ENCODE data around the gene IQSEC3. TPM values are rescaled to one million over a fixed set of nuclear protein-coding genes. Genes with fewer than 3 reads are reported as not detected.

Gene IQSEC3
- total RNA-seq, 2 experiments from 2014 or later = not detected

DNA sequence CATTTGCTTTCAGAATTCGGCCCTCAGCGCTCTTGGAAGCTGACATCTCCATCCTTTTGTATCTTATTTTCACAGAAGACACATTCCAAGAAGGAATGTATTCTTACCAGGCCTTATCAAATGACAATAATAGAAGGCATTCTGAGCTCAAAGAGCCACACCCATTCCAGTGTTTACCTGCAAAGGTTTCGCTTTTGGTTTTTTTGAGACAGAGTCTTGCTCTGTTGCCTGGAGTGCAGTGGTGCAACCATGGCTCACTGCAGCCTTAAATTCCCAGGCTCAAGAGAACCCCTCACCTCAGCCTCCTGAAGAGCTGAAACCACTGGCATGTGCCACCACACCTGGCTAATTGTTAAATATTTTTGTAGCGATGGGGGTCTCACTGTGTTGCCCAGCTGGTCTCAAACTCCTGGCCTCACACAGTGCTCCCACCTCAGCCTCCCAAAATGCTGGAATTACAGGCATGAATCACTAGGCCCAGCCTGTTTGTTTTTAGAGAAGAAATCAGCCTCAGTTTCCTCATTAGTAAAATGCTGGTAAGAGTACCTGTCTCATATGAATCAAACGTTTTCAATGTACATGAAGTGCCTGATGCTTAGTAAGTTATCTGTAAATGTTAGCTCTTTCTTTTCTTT lies 78.2 kb downstream of the IQSEC3 start:
- Histone ChIP-seq H3K27ac (ENCODE audit: low read depth, low read length, poor library complexity, severe bottlenecking) (no peak overlapping the region), H3K9me3 (ENCODE audit: low read length) (no peaks in the 10 kb centered on the region), H3K4me1 (ENCODE audit: insufficient read depth, low read length, poor library complexity, severe bottlenecking) (no peaks in the 10 kb centered on the region), H3K4me3 (ENCODE audit: low read depth, low read length, poor library complexity, severe bottlenecking) (no peak overlapping the region), H3K4me2 (ENCODE audit: low read length) (no peak overlapping the region), H3K79me2 (ENCODE audit: insufficient read depth, low read depth, low read length) (no peaks in the 10 kb centered on the region), H4K20me1 (ENCODE audit: insufficient read depth, low read length) (no peaks in the 10 kb centered on the region), H3K9me2 (ENCODE audit: insufficient read depth, low read length) (no peaks in the 10 kb centered on the region), H3K36me3 (ENCODE audit: insufficient read depth, low read length) (no peaks in the 10 kb centered on the region), H2AFZ (ENCODE audit: low read length) (no peak overlapping the region)
- TF ChIP-seq, protein P1, sequence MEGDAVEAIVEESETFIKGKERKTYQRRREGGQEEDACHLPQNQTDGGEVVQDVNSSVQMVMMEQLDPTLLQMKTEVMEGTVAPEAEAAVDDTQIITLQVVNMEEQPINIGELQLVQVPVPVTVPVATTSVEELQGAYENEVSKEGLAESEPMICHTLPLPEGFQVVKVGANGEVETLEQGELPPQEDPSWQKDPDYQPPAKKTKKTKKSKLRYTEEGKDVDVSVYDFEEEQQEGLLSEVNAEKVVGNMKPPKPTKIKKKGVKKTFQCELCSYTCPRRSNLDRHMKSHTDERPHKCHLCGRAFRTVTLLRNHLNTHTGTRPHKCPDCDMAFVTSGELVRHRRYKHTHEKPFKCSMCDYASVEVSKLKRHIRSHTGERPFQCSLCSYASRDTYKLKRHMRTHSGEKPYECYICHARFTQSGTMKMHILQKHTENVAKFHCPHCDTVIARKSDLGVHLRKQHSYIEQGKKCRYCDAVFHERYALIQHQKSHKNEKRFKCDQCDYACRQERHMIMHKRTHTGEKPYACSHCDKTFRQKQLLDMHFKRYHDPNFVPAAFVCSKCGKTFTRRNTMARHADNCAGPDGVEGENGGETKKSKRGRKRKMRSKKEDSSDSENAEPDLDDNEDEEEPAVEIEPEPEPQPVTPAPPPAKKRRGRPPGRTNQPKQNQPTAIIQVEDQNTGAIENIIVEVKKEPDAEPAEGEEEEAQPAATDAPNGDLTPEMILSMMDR (conservative IDR thresholded peaks at IDR 0.05; ENCODE audit: low read length) = no peak
- TF ChIP-seq EZH2phosphoT487 (IDR thresholded peaks at IDR 0.05; ENCODE audit: borderline replicate concordance, low read depth, low read length) = no peak
- no TSS peak for BruUV-seq (replicated peaks)
- ChIA-PET CTCF (ENCODE audit: unreplicated experiment) (no interaction called here), POLR2A (interaction anchor here (0.5 kb wide), 1 partner anchor 13 kb away, joined by 3 read pairs; no protein-coding TSS in a partner anchor)
- no peak for DNase-seq (ENCODE audit: low spot score)
- intact Hi-C loops (cut with micrococcal nuclease; ENCODE audit: unreplicated experiment) = no loop called here

DNA sequence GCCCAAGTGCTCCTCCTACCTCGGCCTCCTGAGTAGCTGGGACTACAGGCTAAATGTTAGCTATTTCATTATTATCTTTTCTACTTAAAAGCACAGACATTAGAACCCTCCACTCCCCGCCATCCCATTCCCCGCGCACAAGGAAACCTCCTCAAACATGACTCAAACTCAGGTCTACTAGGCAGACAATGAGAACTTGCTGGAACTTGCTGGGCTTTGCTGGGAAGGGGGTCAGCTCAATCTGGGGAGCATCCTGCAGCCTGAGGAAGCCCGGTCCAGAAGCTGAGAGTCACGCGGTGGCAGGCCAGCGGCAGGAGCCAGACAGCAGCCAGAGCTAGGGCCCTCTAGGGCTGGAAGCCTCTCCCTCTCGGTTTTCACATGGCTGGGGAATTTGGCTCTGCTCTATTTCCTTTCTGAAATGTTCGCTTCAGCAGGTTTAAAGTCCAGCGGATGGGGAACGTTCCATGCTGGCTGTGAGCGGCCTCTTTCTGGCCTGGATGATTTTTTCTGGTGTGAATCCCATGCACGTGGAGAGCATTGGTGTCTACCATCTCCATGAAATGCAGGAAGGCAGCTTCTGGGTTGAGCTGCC lies 78.9 kb downstream of the IQSEC3 start:
- H3K4me3 ChIP-seq (ENCODE audit: low read depth, low read length, poor library complexity, severe bottlenecking) = no peak overlapping the region
- DNase-seq (ENCODE audit: low spot score) = no peak
- no peaks in the 10 kb centered on the region for H4K20me1 ChIP-seq (ENCODE audit: insufficient read depth, low read length)
- H3K79me2 ChIP-seq (ENCODE audit: insufficient read depth, low read depth, low read length) = no peaks in the 10 kb centered on the region
- no peak overlapping the region for H3K27ac ChIP-seq (ENCODE audit: low read depth, low read length, poor library complexity, severe bottlenecking)
- no peak overlapping the region for H3K4me2 ChIP-seq (ENCODE audit: low read length)
- TF ChIP-seq, protein P1 (conservative IDR thresholded peaks at IDR 0.05; ENCODE audit: low read length) = no peak
- TF ChIP-seq EZH2phosphoT487 (IDR thresholded peaks at IDR 0.05; ENCODE audit: borderline replicate concordance, low read depth, low read length) = no peak
- no peaks in the 10 kb centered on the region for H3K9me3 ChIP-seq (ENCODE audit: low read length)
- POLR2A ChIA-PET = no interaction called here
- H3K9me2 ChIP-seq (ENCODE audit: insufficient read depth, low read length) = no peaks in the 10 kb centered on the region
- intact Hi-C loops (cut with micrococcal nuclease; ENCODE audit: unreplicated experiment) = no loop called here
- no TSS peak for BruUV-seq (replicated peaks)
- H3K4me1 ChIP-seq (ENCODE audit: insufficient read depth, low read length, poor library complexity, severe bottlenecking) = no peaks in the 10 kb centered on the region
- no peaks in the 10 kb centered on the region for H3K36me3 ChIP-seq (ENCODE audit: insufficient read depth, low read length)
- H2AFZ ChIP-seq (ENCODE audit: low read length) = no peak overlapping the region
- CTCF ChIA-PET (ENCODE audit: unreplicated experiment) = no interaction called here

DNA sequence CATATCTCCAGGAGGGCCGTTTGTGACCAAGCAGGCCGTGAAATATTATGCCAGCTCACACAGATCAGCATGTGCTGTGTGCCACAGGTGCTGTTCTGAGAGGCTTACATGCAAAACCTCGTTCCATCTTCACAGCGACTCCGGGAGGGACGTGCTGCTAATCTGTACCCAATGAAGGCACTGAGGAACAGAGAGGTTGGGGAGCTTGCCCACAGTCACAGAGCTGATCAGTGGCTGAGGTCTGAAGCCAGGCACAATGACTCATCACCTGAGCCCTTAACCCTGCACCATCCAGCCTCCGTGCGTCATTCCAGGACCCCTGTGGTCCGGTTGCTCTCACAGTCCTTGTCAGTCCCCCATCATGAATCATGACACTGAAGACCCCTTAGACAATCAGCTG lies 80.7 kb downstream of the IQSEC3 start:
- no peaks in the 10 kb centered on the region for H3K79me2 ChIP-seq (ENCODE audit: insufficient read depth, low read depth, low read length)
- no peak overlapping the region for H3K27ac ChIP-seq (ENCODE audit: low read depth, low read length, poor library complexity, severe bottlenecking)
- BruUV-seq (replicated peaks) = no TSS peak
- no peaks in the 10 kb centered on the region for H3K9me3 ChIP-seq (ENCODE audit: low read length)
- H3K9me2 ChIP-seq (ENCODE audit: insufficient read depth, low read length) = no peaks in the 10 kb centered on the region
- H4K20me1 ChIP-seq (ENCODE audit: insufficient read depth, low read length) = no peaks in the 10 kb centered on the region
- DNase-seq (ENCODE audit: low spot score) = no peak
- H3K4me3 ChIP-seq (ENCODE audit: low read depth, low read length, poor library complexity, severe bottlenecking) = no peak overlapping the region
- CTCF ChIA-PET (ENCODE audit: unreplicated experiment) = no interaction called here
- no peak overlapping the region for H3K4me2 ChIP-seq (ENCODE audit: low read length)
- TF ChIP-seq EZH2phosphoT487 (IDR thresholded peaks at IDR 0.05; ENCODE audit: borderline replicate concordance, low read depth, low read length) = no peak
- TF ChIP-seq, protein P1 (conservative IDR thresholded peaks at IDR 0.05; ENCODE audit: low read length) = no peak
- no peaks in the 10 kb centered on the region for H3K36me3 ChIP-seq (ENCODE audit: insufficient read depth, low read length)
- POLR2A ChIA-PET = no interaction called here
- no peaks in the 10 kb centered on the region for H3K4me1 ChIP-seq (ENCODE audit: insufficient read depth, low read length, poor library complexity, severe bottlenecking)
- intact Hi-C loops (cut with micrococcal nuclease; ENCODE audit: unreplicated experiment) = no loop called here
- no peak overlapping the region for H2AFZ ChIP-seq (ENCODE audit: low read length)

Measured in OCI-LY7 (cell line).